IMR-90 (cell line): Measurements from ENCODE around the gene LRRC8E. TPM values are rescaled to one million over a fixed set of nuclear protein-coding genes. Genes with fewer than 3 reads are reported as not detected.

ENCODE experiments used
- ATAC-seq: fragments of 200-7000 bp; cut with Tn5 transposase; 2 replicates; pipeline ENCODE4 v1.9.1; 2020; ENCODE audit warnings: low read depth, mild to moderate bottlenecking, moderate library complexity
- BruUV-seq: library from RNA; stranded (reverse); fragments of 400-500 nt; replicated peaks from 2 replicates; lab custom pipeline; 2021; lab: Mats Ljungman, UMichigan
- CTCF ChIA-PET: fragments of 300-600 bp; formaldehyde crosslinking; extraction: SDS; loops from one replicate; lab custom pipeline; 2021; ENCODE audit warnings: antibody characterized with exemption; lab: Yijun Ruan, JAX
- POLR2A ChIA-PET: fragments of 300-600 bp; sonication (Branson Sonifier 250); formaldehyde crosslinking; loops from one replicate; lab custom pipeline; 2022; ENCODE audit warnings: antibody characterized with exemption; ENCODE audit not compliant: unreplicated experiment; lab: Charles Lee
- DNase-seq: peaks from one replicate; pipeline ENCODE4 v3.0.0; 2013
- H2AFZ ChIP-seq: replicated peaks from 2 replicates; pipeline ENCODE3; 2013; ENCODE audit warnings: low read length, mild to moderate bottlenecking; ENCODE audit not compliant: poor library complexity
- H2AK5ac ChIP-seq: 2 replicates; pipeline ENCODE4 v1.6.1; 2013; ENCODE audit warnings: low read depth, low read length, inconsistent platforms
- H2AK9ac ChIP-seq: replicated peaks from 2 replicates; pipeline ENCODE3; 2013; ENCODE audit warnings: mild to moderate bottlenecking, low read depth, low read length, moderate library complexity; ENCODE audit not compliant: poor library complexity
- H2BK120ac ChIP-seq: 2 replicates; pipeline ENCODE4 v1.6.1; 2013; ENCODE audit warnings: low read depth, low read length, inconsistent platforms
- H2BK15ac ChIP-seq: 3 replicates; pipeline ENCODE4 v1.6.1; 2013; ENCODE audit warnings: low read depth, low read length, inconsistent platforms
- H2BK20ac ChIP-seq: 2 replicates; pipeline ENCODE4 v1.6.1; 2013; ENCODE audit warnings: low read depth, mild to moderate bottlenecking, inconsistent platforms, low read length, moderate library complexity
- H2BK5ac ChIP-seq: 2 replicates; pipeline ENCODE4 v1.6.1; 2013; ENCODE audit warnings: mild to moderate bottlenecking, low read depth, low read length, inconsistent platforms; ENCODE audit not compliant: poor library complexity, severe bottlenecking
- H3K14ac ChIP-seq: replicated peaks from 2 replicates; pipeline ENCODE4 v1.6.1; 2013; ENCODE audit warnings: low read depth, low read length, inconsistent platforms
- H3K18ac ChIP-seq: 2 replicates; pipeline ENCODE4 v1.6.1; 2013; ENCODE audit warnings: low read depth, low read length, control low read depth
- H3K23ac ChIP-seq: 2 replicates; pipeline ENCODE4 v1.6.1; 2013; ENCODE audit warnings: low read depth, low read length, inconsistent platforms
- H3K27ac ChIP-seq: 2 replicates; pipeline ENCODE4 v1.5.1; 2013; ENCODE audit warnings: mild to moderate bottlenecking, control low read depth, low read length; ENCODE audit not compliant: insufficient read depth
- H3K27me3 ChIP-seq: 2 replicates; pipeline ENCODE4 v1.6.1; 2013; ENCODE audit warnings: low read length; ENCODE audit not compliant: control insufficient read depth, insufficient read depth
- H3K36me3 ChIP-seq: 2 replicates; pipeline ENCODE4 v1.6.1; 2013; ENCODE audit warnings: low read length, mixed read lengths; ENCODE audit not compliant: control insufficient read depth, insufficient read depth
- H3K4ac ChIP-seq: 2 replicates; pipeline ENCODE4 v1.6.1; 2013; ENCODE audit warnings: low read depth, low read length, inconsistent platforms
- H3K4me1 ChIP-seq: 2 replicates; pipeline ENCODE4 v1.6.1; 2013; ENCODE audit warnings: low read length, mixed read lengths; ENCODE audit not compliant: control insufficient read depth, insufficient read depth
- H3K4me2 ChIP-seq: 2 replicates; pipeline ENCODE4 v1.6.1; 2013; ENCODE audit warnings: low read depth, mild to moderate bottlenecking, control low read depth, low read length, moderate library complexity
- H3K4me3 ChIP-seq: 2 replicates; pipeline ENCODE4 v1.5.1; 2013; ENCODE audit warnings: low read depth, mild to moderate bottlenecking, control low read depth, low read length, moderate library complexity; ENCODE audit not compliant: insufficient read depth
- H3K56ac ChIP-seq: 2 replicates; pipeline ENCODE4 v1.6.1; 2013; ENCODE audit warnings: low read length, inconsistent platforms; ENCODE audit not compliant: insufficient read depth; ENCODE audit errors: extremely low read depth
- H3K79me1 ChIP-seq, 2 experiments: 2 replicates each; pipeline ENCODE4 v1.6.1; 2013; ENCODE audit warnings: low read length in 2 of 2, inconsistent platforms in 1 of 2, low read depth in 1 of 2
- H3K9ac ChIP-seq: 2 replicates; pipeline ENCODE4 v1.6.1; 2013; ENCODE audit warnings: low read depth, low read length, control low read depth
- H3K9me1 ChIP-seq: 2 replicates; pipeline ENCODE4 v1.6.1; 2013; ENCODE audit warnings: low read length, inconsistent platforms; ENCODE audit not compliant: insufficient read depth
- H3K9me3 ChIP-seq: 2 replicates; pipeline ENCODE4 v1.6.1; 2013; ENCODE audit warnings: low read length; ENCODE audit not compliant: control insufficient read depth, insufficient read depth
- H4K20me1 ChIP-seq: 2 replicates; pipeline ENCODE4 v1.6.1; 2013; ENCODE audit warnings: low read length, inconsistent platforms; ENCODE audit not compliant: insufficient read depth
- H4K5ac ChIP-seq: 2 replicates; pipeline ENCODE4 v1.6.1; 2013; ENCODE audit warnings: mild to moderate bottlenecking, low read depth, low read length, control low read depth
- H4K8ac ChIP-seq, 2 experiments: 2 replicates each; pipeline ENCODE4 v1.6.1; 2013; ENCODE audit warnings: low read depth in 2 of 2, low read length in 2 of 2, control low read depth in 1 of 2, inconsistent platforms in 1 of 2
- H4K91ac ChIP-seq: 2 replicates; pipeline ENCODE4 v1.6.1; 2013; ENCODE audit warnings: low read depth, low read length, inconsistent platforms; ENCODE audit not compliant: insufficient read depth
- CEBPB ChIP-seq: IDR thresholded peaks from 2 replicates; pipeline ENCODE4 v1.6.1; 2012; ENCODE audit warnings: low read depth, low read length, improper control_type of control experiment
- ELK1 ChIP-seq: fragments of 150-350 bp; IDR thresholded peaks from 2 replicates; pipeline ENCODE4 v1.6.1; 2016; ENCODE audit warnings: low read depth, mild to moderate bottlenecking, low read length, moderate library complexity, borderline replicate concordance
- MXI1 ChIP-seq: IDR thresholded peaks from 2 replicates; pipeline ENCODE4 v1.6.1; 2012; ENCODE audit warnings: low read depth, mild to moderate bottlenecking, low read length, moderate library complexity, borderline replicate concordance
- WGBS, 2 experiments: methylation state at CpG; one replicate each; pipeline versions ENCODE4 v1.1.5 to v1.1.7; 2013; ENCODE audit warnings: missing lambda C conversion rate in 2 of 2; ENCODE audit not compliant: insufficient read length in 1 of 2; ENCODE audit errors: extremely low coverage in 2 of 2; 5-methylcytosine and 5-hydroxymethylcytosine counted together
- dilution Hi-C: fragments of 300-500 bp; cut with HindIII; formaldehyde crosslinking; loops from one replicate; pipeline ENCODE4 v1.14.3; 2018; ENCODE audit warnings: low sequenced_read_pairs; ENCODE audit not compliant: unreplicated experiment
- in situ Hi-C: fragments of 300-500 bp; cut with MboI; formaldehyde crosslinking; loops from 3 replicates; pipeline ENCODE4 v1.14.3; 2019; ENCODE audit warnings: low sequenced_read_pairs, inconsistent platforms, mixed read lengths
- intact Hi-C: fragments of 100-400 bp; cut with micrococcal nuclease; formaldehyde crosslinking; loops from 2 replicates; pipeline ENCODE4 v1.10.0; 2022
- polyA plus RNA-seq, 3 experiments: library from polyadenylated mRNA; depleted of rRNA; stranded (reverse); fragments of >200 nt; gene quantifications; 2 replicates each; pipeline ENCODE4 v1.2.3, GENCODE V29; 2012; ENCODE audit warnings: low replicate concordance in 1 of 3
- total RNA-seq: library from RNA; depleted of rRNA; stranded (reverse); fragments of >200 nt; gene quantifications from 2 replicates; pipeline ENCODE4 v1.2.3, GENCODE V29; 2012

The LRRC8E gene
- total and polyA plus RNA-seq, 2 of the 4 experiments (the other 2 are of a cell fraction), result 6.4 to 7.2 TPM

DNA sequence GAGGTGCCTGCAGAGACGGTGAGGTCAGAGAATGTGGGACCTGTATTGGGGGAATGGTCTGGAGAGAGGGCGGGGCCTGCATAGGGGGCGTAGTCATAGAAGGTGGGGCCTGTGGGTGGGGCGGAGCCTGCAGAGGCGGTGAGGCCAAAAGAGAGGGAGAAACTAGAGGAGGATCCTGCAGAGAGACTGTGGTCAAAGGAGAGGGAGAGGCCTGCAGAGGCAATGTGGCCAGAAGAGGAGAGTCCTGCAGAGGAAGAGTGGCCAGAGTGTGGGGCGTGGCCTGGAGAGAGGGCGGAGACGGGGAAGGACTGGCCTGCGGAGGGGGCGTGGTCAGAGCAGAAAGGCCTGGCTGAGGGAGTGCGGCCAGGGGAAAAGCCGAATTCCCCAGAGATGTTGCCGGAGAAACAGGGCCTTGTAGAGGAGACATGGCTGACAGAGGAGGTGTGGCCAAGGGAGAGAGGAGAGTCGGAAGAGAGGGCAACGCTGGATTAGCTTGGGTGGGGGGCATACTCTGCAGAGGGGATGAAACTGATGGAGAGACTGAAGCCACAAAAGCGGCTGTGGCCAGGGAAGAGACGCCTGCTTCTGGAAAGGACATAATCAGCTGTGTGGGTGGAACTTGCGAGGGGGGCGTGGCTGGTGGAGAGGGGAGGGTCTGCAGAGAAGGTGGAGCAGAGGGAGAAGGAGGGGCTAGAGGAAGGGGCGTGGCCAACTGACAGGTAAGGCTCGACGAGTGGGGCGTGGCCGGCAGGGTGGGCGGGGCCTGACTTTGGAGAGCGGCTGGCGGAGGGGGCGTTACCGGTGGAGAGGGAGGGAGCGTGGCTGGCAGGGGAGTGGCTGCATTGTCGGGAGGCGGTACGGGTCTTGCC, 16.6 kb upstream of the LRRC8E start (continued):
- no peak for TF ChIP-seq CEBPB

GRCh38 chr19:7872306-7873204, 15.8 kb upstream of the LRRC8E start:
- no peaks in the 10 kb centered on the region for H3K9me3 ChIP-seq
- no peak overlapping the region for H4K91ac ChIP-seq
- H4K5ac ChIP-seq, result no peak overlapping the region
- peaks cover 8% of the 10 kb centered on the region for H4K20me1 ChIP-seq
- H3K14ac ChIP-seq, result no peak overlapping the region
- H4K8ac ChIP-seq, result no peak overlapping the region
- no TSS peak for BruUV-seq
- peak overlapping the region; percentile 57; the same call in 1 of the 2 replicates for H3K4me2 ChIP-seq
- dilution Hi-C loops (no loop called here), in situ Hi-C loops (no loop called here), intact Hi-C loops (no loop called here)
- no peaks in the 10 kb centered on the region for H3K36me3 ChIP-seq
- peaks cover 16% of the 10 kb centered on the region for H3K4me1 ChIP-seq
- POLR2A ChIA-PET, result no interaction called here
- CTCF ChIA-PET, result no interaction called here
- H2BK120ac ChIP-seq, result no peak overlapping the region
- no peak overlapping the region for H3K27ac ChIP-seq
- peak overlapping the region; percentile 95 for H2AFZ ChIP-seq
- no peak overlapping the region for H3K4ac ChIP-seq
- H2AK5ac ChIP-seq, result no peak overlapping the region
- no peak overlapping the region for H3K18ac ChIP-seq
- H3K9me1 ChIP-seq, result no peaks in the 10 kb centered on the region
- DNase-seq, result no peak
- peak overlapping the region; percentile 34 for H2AK9ac ChIP-seq
- no peak overlapping the region for H3K4me3 ChIP-seq
- H3K79me1 ChIP-seq, result no peaks in the 10 kb centered on the region
- H3K9ac ChIP-seq, result no peak overlapping the region
- no peak overlapping the region for H2BK15ac ChIP-seq
- no peak overlapping the region for H3K56ac ChIP-seq
- no peak overlapping the region for H3K23ac ChIP-seq
- no peak for ATAC-seq
- 56% methylated on average over 8 of the region's 47 CpGs; no CpG with 5 or more reads in 1 of the 2 experiments for WGBS, 2 experiments
- H2BK20ac ChIP-seq, result no peak overlapping the region
- H3K27me3 ChIP-seq, result peaks cover 32% of the 10 kb centered on the region
- TF ChIP-seq MXI1 (no peak), ELK1 (no peak)
- H2BK5ac ChIP-seq, result no peak overlapping the region
